Ectodermal cell (in vitro differentiated cells): ENCODE results near the gene IRF2BP2.

Source experiments
- H3K27ac ChIP-seq: 2 replicates; pipeline ENCODE4 v1.7.0; 2013; ENCODE audit warnings: mild to moderate bottlenecking, low read depth, low read length; ENCODE audit not compliant: insufficient read depth, poor library complexity, severe bottlenecking
- H3K27me3 ChIP-seq: 2 replicates; pipeline ENCODE4 v1.7.0; 2013; ENCODE audit warnings: mild to moderate bottlenecking, low read length; ENCODE audit not compliant: insufficient read depth, control insufficient read depth, poor library complexity, severe bottlenecking
- H3K36me3 ChIP-seq: one replicate; pipeline ENCODE4 v1.7.0; 2013; ENCODE audit warnings: low read length; ENCODE audit not compliant: control insufficient read depth, insufficient read depth
- H3K4me1 ChIP-seq: one replicate; pipeline ENCODE4 v1.7.0; 2013; ENCODE audit warnings: low read length; ENCODE audit not compliant: control insufficient read depth, insufficient read depth
- H3K4me3 ChIP-seq: 2 replicates; pipeline ENCODE4 v1.7.0; 2013; ENCODE audit warnings: low read depth, low read length, control low read depth; ENCODE audit not compliant: insufficient read depth
- H3K9me3 ChIP-seq: 2 replicates; pipeline ENCODE4 v1.7.0; 2013; ENCODE audit warnings: mild to moderate bottlenecking, low read length, moderate library complexity; ENCODE audit not compliant: control insufficient read depth
- WGBS, 2 experiments: methylation state at CpG; one replicate each; pipeline ENCODE4 v1.1.7; 2013; ENCODE audit warnings: missing lambda C conversion rate in 2 of 2; 5-methylcytosine and 5-hydroxymethylcytosine counted together

The IRF2BP2 gene

GRCh38 chr1:234570329-234571120 lies 39.5 kb downstream of the IRF2BP2 start:
- WGBS, 2 experiments = 84 to 86% methylated on average over 6 of the region's 6 CpGs
- H3K4me3 ChIP-seq = no peak overlapping the region
- no peaks in the 10 kb centered on the region for H3K9me3 ChIP-seq
- H3K4me1 ChIP-seq = no peaks in the 10 kb centered on the region
- no peaks in the 10 kb centered on the region for H3K27me3 ChIP-seq
- no peaks in the 10 kb centered on the region for H3K36me3 ChIP-seq
- no peak overlapping the region for H3K27ac ChIP-seq

- Histone ChIP-seq H3K27me3 (no peaks in the 10 kb centered on the region), H3K9me3 (no peaks in the 10 kb centered on the region), H3K4me1 (no peaks in the 10 kb centered on the region), H3K27ac (no peak overlapping the region), H3K4me3 (no peak overlapping the region), H3K36me3 (no peaks in the 10 kb centered on the region)
- 53 to 56% methylated on average over 1 of the region's 1 CpG for WGBS, 2 experiments
Measured at GRCh38 chr1:234568345-234568744, 41.6 kb downstream of the IRF2BP2 start.

- 80 to 81% methylated on average over 2 of the region's 2 CpGs for WGBS, 2 experiments
- H3K4me3 ChIP-seq = no peak overlapping the region
- no peaks in the 10 kb centered on the region for H3K4me1 ChIP-seq
- no peaks in the 10 kb centered on the region for H3K9me3 ChIP-seq
- no peak overlapping the region for H3K27ac ChIP-seq
- no peaks in the 10 kb centered on the region for H3K36me3 ChIP-seq
- H3K27me3 ChIP-seq = no peaks in the 10 kb centered on the region
Measured at GRCh38 chr1:234565132-234565531, 44.8 kb downstream of the IRF2BP2 start.

GRCh38 chr1:234564035-234565029 lies 45.6 kb downstream of the IRF2BP2 start:
- WGBS, 2 experiments = 90 to 92% methylated on average over 6 to 7 of the region's 7 CpGs
- no peaks in the 10 kb centered on the region for H3K4me1 ChIP-seq
- H3K4me3 ChIP-seq = no peak overlapping the region
- no peaks in the 10 kb centered on the region for H3K27me3 ChIP-seq
- no peak overlapping the region for H3K27ac ChIP-seq
- no peaks in the 10 kb centered on the region for H3K9me3 ChIP-seq
- H3K36me3 ChIP-seq = no peaks in the 10 kb centered on the region

GRCh38 chr1:234562334-234562733 lies 47.6 kb downstream of the IRF2BP2 start:
- H3K9me3 ChIP-seq = no peaks in the 10 kb centered on the region
- H3K36me3 ChIP-seq = no peaks in the 10 kb centered on the region
- 91 to 93% methylated on average over 7 of the region's 7 CpGs for WGBS, 2 experiments
- no peak overlapping the region for H3K4me3 ChIP-seq
- H3K27ac ChIP-seq = no peak overlapping the region
- H3K27me3 ChIP-seq = no peaks in the 10 kb centered on the region
- H3K4me1 ChIP-seq = no peaks in the 10 kb centered on the region

GRCh38 chr1:234561319-234561718 lies 48.7 kb downstream of the IRF2BP2 start:
- Histone ChIP-seq H3K9me3 (no peaks in the 10 kb centered on the region), H3K4me1 (no peaks in the 10 kb centered on the region), H3K27ac (no peak overlapping the region), H3K4me3 (no peak overlapping the region), H3K36me3 (no peaks in the 10 kb centered on the region), H3K27me3 (no peaks in the 10 kb centered on the region)
- WGBS, 2 experiments = 91 to 93% methylated on average over 5 of the region's 5 CpGs

- Histone ChIP-seq H3K36me3 (no peaks in the 10 kb centered on the region), H3K9me3 (no peaks in the 10 kb centered on the region), H3K27ac (no peak overlapping the region), H3K4me1 (peaks cover 4% of the 10 kb centered on the region), H3K4me3 (no peak overlapping the region), H3K27me3 (no peaks in the 10 kb centered on the region)
- 92 to 93% methylated on average over 14 of the region's 14 CpGs for WGBS, 2 experiments
Measured at GRCh38 chr1:234559902-234560676, 49.9 kb downstream of the IRF2BP2 start.

GRCh38 chr1:234559152-234559901 lies 50.7 kb downstream of the IRF2BP2 start:
- H3K4me1 ChIP-seq = peaks cover 6% of the 10 kb centered on the region
- H3K36me3 ChIP-seq = no peaks in the 10 kb centered on the region
- no peaks in the 10 kb centered on the region for H3K9me3 ChIP-seq
- 92 to 94% methylated on average over 6 of the region's 6 CpGs for WGBS, 2 experiments
- H3K4me3 ChIP-seq = no peak overlapping the region
- H3K27me3 ChIP-seq = no peaks in the 10 kb centered on the region
- H3K27ac ChIP-seq = no peak overlapping the region

- no peaks in the 10 kb centered on the region for H3K9me3 ChIP-seq
- H3K4me1 ChIP-seq = peaks cover 6% of the 10 kb centered on the region
- no peak overlapping the region for H3K27ac ChIP-seq
- no peaks in the 10 kb centered on the region for H3K27me3 ChIP-seq
- 95 to 96% methylated on average over 10 of the region's 10 CpGs for WGBS, 2 experiments
- no peaks in the 10 kb centered on the region for H3K36me3 ChIP-seq
- H3K4me3 ChIP-seq = no peak overlapping the region
Measured at GRCh38 chr1:234558330-234558836, 51.6 kb downstream of the IRF2BP2 start.
